ENCODE measurements around the gene PGM1. TPM values are rescaled to one million over a fixed set of nuclear protein-coding genes. Genes with fewer than 3 reads are reported as not detected.

The PGM1 gene
- total and polyA plus RNA-seq, 2 of the 13 experiments (the other 11 are each of a cell fraction or from before 2014, with no cell fraction given) = 51.6 to 105 TPM

- TF ChIP-seq RNF219 (CRISPR knock-in tag; IDR thresholded peaks at IDR 0.05) (no peak), ELF4 (CRISPR knock-in tag; IDR thresholded peaks at IDR 0.05; ENCODE audit: borderline replicate concordance) (no peak), ZNF720 (CRISPR knock-in tag; IDR thresholded peaks at IDR 0.05) (no peak)
- TF ChIP-seq, protein P1, sequence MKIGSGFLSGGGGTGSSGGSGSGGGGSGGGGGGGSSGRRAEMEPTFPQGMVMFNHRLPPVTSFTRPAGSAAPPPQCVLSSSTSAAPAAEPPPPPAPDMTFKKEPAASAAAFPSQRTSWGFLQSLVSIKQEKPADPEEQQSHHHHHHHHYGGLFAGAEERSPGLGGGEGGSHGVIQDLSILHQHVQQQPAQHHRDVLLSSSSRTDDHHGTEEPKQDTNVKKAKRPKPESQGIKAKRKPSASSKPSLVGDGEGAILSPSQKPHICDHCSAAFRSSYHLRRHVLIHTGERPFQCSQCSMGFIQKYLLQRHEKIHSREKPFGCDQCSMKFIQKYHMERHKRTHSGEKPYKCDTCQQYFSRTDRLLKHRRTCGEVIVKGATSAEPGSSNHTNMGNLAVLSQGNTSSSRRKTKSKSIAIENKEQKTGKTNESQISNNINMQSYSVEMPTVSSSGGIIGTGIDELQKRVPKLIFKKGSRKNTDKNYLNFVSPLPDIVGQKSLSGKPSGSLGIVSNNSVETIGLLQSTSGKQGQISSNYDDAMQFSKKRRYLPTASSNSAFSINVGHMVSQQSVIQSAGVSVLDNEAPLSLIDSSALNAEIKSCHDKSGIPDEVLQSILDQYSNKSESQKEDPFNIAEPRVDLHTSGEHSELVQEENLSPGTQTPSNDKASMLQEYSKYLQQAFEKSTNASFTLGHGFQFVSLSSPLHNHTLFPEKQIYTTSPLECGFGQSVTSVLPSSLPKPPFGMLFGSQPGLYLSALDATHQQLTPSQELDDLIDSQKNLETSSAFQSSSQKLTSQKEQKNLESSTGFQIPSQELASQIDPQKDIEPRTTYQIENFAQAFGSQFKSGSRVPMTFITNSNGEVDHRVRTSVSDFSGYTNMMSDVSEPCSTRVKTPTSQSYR (CRISPR knock-in tag; IDR thresholded peaks at IDR 0.05; ENCODE audit: borderline replicate concordance) = no peak
These were observed 110.5 kb downstream of the PGM1 start (continued) for GRCh38 chr1:63703701-63704107.

GRCh38 chr1:63704443-63704842, 111.2 kb downstream of the PGM1 start:
- FAIRE-seq (no peak), ATAC-seq (no peak), DNase-seq (ENCODE audit: low spot score) (no peak)
- Histone ChIP-seq H3K27me3 (ENCODE audit: control insufficient read depth in 1 of 2, insufficient read depth in 2 of 2, low read length in 2 of 2) (no peaks in the 10 kb centered on the region), H3K27ac (ENCODE audit: extremely low read length, insufficient read depth, low read length) (no peak overlapping the region), H3K4me3 (replicated peaks in 1 of 3; ENCODE audit: insufficient read depth in 1 of 3, low read depth in 2 of 3, low read length in 3 of 3) (no peak overlapping the region), H3K4me1 (ENCODE audit: insufficient read depth, low read length) (peaks cover 63% of the 10 kb centered on the region), H3K9ac (ENCODE audit: insufficient read depth, low read depth, low read length) (no peak overlapping the region), H2AFZ (ENCODE audit: low read length) (no peak overlapping the region), H3K79me2 (ENCODE audit: insufficient read depth, low read length) (no peaks in the 10 kb centered on the region), H3K4me2 (ENCODE audit: low read depth, low read length) (peak overlapping the region; percentile 67), H3K36me3 (replicated peaks in 1 of 2; ENCODE audit: control insufficient read depth in 1 of 2, insufficient read depth in 2 of 2, low read length in 2 of 2) (no peaks in the 10 kb centered on the region), H4K20me1 (ENCODE audit: insufficient read depth, low read length) (no peaks in the 10 kb centered on the region), H3K9me3 (ENCODE audit: low read length) (no peaks in the 10 kb centered on the region)
- CTCF ChIA-PET (ENCODE audit: low intra/inter-chr PET ratio, low total read pairs) = no interaction called here
- POLR2A ChIA-PET = no interaction called here
- in situ Hi-C loops (cut with HindIII; ENCODE audit: extremely low pct_ligation_motif_present, low pct_unique_long_range_greater_than_20kb) (no loop called here), intact Hi-C loops (cut with micrococcal nuclease; ENCODE audit: unreplicated experiment) (no loop called here)
- 39% methylated on average over 3 of the region's 3 CpGs for WGBS (ENCODE audit: low lambda C conversion rate)
- no TSS peak for BruUV-seq (replicated peaks)
- TF ChIP-seq POLR2A (IDR thresholded peaks at IDR 0.05; ENCODE audit: insufficient read depth in 1 of 2, low read depth in 2 of 2, low read length in 2 of 2) (no peak), SPEN (CRISPR knock-in tag; IDR thresholded peaks at IDR 0.05; ENCODE audit: low read depth) (no peak), SP2 (CRISPR knock-in tag; IDR thresholded peaks at IDR 0.05) (no peak), POLR2G (IDR thresholded peaks at IDR 0.05; ENCODE audit: low read depth, low read length) (no peak), ZNF75D (CRISPR knock-in tag; IDR thresholded peaks at IDR 0.05; ENCODE audit: borderline replicate concordance) (no peak), ZNF652 (CRISPR knock-in tag; IDR thresholded peaks at IDR 0.05; ENCODE audit: borderline replicate concordance, low read depth) (no peak), ZNF12 (CRISPR knock-in tag; IDR thresholded peaks at IDR 0.05) (no peak), CBX5 (CRISPR knock-in tag; IDR thresholded peaks at IDR 0.05; ENCODE audit: borderline replicate concordance) (no peak), MBD4 (IDR thresholded peaks at IDR 0.05; ENCODE audit: borderline replicate concordance, low read length) (no peak), ZNF619 (CRISPR knock-in tag; IDR thresholded peaks at IDR 0.05) (no peak), HNF1B (CRISPR knock-in tag; IDR thresholded peaks at IDR 0.05) (no peak), ZNF703 (CRISPR knock-in tag; IDR thresholded peaks at IDR 0.05; ENCODE audit: borderline replicate concordance) (no peak)
- TF ChIP-seq, protein P2, sequence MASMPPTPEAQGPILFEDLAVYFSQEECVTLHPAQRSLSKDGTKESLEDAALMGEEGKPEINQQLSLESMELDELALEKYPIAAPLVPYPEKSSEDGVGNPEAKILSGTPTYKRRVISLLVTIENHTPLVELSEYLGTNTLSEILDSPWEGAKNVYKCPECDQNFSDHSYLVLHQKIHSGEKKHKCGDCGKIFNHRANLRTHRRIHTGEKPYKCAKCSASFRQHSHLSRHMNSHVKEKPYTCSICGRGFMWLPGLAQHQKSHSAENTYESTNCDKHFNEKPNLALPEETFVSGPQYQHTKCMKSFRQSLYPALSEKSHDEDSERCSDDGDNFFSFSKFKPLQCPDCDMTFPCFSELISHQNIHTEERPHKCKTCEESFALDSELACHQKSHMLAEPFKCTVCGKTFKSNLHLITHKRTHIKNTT (CRISPR knock-in tag; IDR thresholded peaks at IDR 0.05) = no peak

All from HepG2 (cell line).